Measurements from ENCODE around the gene ARL6IP6. TPM values are rescaled to one million over a fixed set of nuclear protein-coding genes. Genes with fewer than 3 reads are reported as not detected.

Gene ARL6IP6
- total RNA-seq: 21.7 and 31.0 TPM in 2 replicates

DNA sequence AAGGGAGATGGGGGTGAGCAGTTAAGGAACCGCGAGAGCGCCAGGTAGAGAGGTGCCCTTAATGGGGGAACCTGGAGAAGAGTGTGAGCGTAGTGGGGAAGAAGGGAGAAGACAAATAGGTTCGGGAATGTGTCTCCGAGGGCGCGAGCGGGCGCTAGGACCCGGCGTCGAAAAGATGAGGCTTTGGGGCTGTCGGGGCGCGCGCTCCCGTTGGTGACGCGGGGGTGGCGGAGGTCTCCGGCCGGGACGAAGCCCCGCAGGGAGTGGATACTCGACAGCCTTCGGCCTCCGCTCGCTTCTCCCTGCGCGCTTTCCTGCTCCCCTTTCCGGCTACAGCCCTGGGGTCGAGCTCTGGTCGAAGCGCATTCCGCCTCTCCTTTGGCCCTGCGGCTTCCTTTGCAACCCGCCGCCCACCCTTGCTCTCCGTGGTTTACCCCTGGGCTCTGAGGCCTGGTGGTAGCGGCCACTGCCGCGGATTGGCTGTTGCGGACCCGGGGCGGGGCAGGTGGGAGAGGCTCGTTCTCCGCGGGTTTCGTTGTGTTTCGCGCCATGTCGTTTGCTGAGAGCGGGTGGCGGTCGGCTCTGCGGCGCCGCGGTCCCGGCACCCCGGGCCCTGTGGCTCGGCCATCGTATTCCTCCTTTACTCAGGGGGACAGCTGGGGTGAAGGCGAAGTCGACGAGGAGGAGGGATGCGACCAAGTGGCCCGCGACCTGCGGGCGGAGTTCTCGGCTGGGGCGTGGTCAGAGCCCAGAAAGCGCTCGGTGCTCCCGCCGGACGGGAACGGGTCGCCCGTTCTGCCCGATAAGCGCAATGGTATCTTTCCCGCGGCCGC, at the start of gene ARL6IP6:
Gene ARL6IP6, plus strand, starts transcription at position 545 of the 833 bp plus-strand sequence. Its CDS starts 5 bp downstream, at position 550.
- peak; percentile 46 for DNase-seq (ENCODE audit: low read depth, low spot score)

DNA sequence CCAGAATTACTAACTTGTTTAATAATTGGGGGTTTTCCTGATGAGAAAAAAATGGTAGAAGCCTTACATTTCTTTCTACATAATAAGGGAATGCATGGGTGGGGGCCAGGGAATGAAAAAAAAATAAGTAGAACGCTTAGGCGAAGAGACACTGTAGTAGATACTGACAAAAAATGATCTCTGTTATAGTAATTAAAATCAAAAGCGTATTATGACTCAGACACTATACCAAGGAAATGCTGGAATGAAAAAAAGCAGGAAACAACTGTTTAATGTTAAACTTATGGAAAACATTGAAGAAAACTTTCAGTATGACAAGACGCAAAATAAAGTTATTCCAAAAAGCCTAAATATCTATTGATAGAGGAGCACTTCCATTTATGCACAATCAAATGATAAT, 44.1 kb upstream of the ARL6IP6 start:
- no peak for DNase-seq (ENCODE audit: low read depth, low spot score)

DNA sequence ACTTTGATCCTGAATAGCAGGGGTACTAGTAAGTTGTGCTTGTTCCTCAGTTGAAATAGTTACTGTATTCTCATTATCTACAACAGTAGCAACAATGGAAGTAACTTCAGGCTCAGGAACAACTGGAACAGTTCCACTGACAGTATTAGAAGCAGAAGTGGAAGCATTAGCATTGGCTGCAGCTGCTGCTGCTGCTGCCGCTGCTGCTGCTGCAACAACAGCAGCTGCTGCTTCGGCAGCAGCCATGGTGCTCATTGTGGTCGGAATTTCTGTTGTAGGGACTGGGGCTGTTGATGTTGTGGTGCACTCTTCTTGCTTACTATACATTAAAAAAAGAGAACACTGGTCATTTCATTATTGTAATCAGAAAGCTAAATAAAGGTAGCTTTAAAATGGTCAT, 42.0 kb upstream of the ARL6IP6 start:
- no peak for DNase-seq (ENCODE audit: low read depth, low spot score)

DNA sequence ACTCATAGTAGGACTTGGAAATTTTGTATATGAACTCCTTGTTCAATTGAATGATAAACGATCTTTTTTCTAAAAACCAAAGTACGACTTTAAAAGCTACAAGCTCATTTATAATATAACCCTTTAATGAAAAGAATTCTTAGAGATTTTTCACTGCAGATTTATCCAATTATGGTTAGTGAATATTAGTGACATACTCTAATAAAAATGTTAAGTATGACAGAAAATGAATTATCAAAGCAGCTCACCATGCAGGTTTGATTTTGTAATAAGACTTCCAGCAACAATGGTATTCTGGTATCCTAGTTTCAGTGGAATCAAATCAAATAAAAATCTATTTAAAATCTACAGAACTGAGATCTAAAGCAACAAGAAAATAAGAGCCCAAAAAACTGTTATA, 39.6 kb upstream of the ARL6IP6 start:
- no peak for DNase-seq (ENCODE audit: low read depth, low spot score)

DNA sequence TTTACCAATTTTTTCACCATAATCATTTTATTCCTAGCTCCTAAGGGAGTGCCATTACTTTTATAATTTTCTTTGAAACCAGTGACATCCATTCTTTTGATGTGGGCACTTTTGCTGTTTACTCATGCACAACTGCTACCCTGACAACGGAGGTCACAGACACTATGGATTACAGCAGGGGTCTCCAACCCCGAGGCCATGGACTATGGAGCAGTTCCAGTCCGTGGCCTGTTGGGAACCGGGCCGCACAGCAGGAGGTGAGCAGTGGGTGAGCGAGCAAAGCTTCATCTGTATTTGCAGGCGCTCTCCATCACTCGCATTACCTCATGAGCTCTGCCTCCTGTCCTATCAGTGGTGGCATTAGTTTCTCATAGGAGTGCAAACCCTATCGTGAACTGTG, 35.8 kb upstream of the ARL6IP6 start:
- no peak for DNase-seq (ENCODE audit: low read depth, low spot score)

DNA sequence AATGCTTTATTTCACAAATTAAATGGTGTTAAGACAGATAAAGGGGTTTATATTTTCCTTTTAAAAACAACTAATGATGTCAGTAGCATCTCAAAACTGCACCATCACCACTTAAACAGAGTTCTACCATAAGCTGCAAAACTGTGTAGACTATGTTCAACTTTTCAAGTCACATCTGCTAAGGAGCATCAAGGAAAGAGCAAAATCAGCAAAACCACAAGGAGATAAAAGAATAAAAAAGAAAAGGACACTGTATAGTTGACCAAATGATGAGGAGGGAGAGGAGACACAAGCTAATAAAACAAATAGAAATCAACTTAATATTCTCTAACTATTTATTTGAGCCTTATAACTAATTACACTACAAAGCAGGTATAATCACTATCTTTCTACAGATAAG, 35.0 kb upstream of the ARL6IP6 start:
- DNase-seq (ENCODE audit: low read depth, low spot score): no peak

DNA sequence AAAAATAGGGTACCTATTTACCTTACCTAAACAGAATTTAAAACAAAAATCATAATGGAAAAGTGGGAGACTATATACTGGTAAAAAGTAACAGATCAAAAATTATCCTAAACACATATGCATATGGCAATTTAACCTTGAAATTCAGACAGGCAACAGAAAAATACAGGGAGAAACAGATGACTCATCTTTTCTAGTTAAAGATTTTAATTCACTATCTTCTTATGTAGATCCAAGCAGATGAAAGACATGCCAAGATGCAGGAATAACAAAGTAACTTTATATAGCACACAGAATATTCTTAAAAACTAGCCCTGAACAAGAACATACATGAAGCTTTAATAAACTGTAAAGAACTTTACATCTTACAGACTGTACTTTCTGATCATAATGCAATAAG, 32.1 kb upstream of the ARL6IP6 start:
- DNase-seq (ENCODE audit: low read depth, low spot score): no peak

DNA sequence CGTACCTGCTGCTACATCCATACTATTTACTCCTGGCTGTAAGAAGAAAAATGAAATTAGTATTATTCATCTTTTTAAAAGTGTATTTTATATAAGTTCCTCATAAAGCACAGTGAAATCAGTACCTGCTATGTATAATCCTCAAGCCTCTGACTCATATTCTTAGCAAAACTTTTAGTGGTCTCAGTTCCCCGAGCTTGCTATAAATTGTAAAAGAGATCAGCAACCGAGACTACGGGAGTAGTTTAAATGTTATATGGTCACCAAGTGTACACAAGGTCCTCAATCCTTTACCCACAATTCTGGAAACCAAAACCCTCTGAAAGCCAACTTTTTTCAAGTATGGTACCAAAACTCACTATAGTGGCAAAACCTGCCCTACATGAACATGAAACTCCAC, 25.4 kb upstream of the ARL6IP6 start:
- no peak for DNase-seq (ENCODE audit: low read depth, low spot score)

DNA sequence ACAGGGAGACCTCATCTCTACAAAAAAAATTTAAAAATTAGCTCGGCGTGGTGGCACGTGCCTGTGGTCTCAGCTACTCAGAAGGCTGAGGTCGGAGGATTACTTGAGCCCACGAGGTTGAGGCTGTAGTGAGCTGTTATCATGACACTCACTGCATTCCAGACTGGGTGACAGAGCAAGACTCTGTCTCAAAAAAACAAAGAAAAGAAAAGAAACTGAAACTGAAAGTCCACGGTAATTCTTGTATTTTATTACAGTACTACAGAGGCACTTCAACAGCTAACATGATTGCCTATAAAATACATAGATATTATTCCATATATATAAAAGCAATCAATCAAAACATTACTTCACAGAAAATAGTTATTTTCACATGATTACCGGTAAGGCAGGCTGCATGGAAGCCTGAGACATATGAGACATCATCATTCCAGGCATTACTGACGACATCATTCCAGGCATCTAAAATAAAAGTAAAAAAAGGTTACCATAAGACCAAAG, 24.2 kb upstream of the ARL6IP6 start:
- DNase-seq (ENCODE audit: low read depth, low spot score): no peak

DNA sequence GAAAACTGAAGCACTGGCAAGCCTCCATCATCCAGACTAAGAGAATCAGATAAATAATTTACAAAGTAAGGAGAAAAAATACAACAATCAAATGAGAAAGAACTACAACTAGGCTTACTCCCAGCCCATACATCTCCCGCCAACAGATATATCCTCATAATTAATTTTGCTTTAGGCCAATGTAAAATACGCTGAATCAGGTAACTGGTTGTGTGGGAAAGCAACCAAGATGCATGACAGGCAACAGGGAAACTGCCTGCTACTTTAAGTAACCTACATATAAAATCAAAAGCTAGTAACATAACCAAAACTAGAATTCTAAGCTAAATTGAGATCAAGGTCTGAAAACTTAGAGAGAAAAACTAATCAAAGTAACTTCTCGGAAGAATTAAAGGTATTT, 22.7 kb upstream of the ARL6IP6 start:
- DNase-seq (ENCODE audit: low read depth, low spot score): no peak

DNA sequence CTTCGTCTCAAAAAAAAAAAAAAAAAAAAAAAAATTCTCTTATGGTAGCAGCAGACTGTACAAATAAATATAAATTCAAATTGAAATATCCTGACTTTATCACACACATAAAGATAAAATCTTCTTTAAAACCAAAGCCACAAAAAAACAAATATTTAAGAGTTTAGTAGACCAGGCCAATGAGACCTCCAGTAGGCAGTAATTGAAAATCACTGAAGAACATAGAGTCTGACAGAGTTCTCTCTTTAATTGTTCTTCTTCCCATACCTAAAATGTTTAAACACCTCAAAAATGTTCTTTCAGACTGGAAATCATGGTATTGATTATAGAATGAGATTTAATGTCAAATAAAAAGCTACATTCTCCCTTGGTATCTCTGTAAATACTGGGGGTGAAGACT, 21.9 kb upstream of the ARL6IP6 start:
- DNase-seq (ENCODE audit: low read depth, low spot score): no peak

DNA sequence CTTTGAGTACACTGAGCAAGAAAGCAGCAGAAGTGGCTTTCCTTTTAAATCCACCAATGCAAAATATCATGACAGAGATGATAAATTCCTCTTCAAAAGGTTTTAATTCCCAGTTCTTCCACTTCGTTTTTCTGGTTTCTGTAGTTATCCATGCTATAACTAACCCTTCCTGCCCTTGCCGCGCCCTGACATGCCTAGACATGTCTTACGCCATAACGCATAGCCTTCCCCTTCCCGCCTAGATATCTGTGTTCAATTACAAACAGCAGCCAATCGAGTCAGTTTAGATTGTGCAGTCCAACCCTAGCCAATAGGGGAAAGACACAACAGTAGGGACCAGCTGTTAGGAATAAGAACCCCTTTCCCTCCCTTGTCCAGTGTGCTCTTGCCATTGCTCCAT, 17.2 kb upstream of the ARL6IP6 start:
- no peak for DNase-seq (ENCODE audit: low read depth, low spot score)

DNA sequence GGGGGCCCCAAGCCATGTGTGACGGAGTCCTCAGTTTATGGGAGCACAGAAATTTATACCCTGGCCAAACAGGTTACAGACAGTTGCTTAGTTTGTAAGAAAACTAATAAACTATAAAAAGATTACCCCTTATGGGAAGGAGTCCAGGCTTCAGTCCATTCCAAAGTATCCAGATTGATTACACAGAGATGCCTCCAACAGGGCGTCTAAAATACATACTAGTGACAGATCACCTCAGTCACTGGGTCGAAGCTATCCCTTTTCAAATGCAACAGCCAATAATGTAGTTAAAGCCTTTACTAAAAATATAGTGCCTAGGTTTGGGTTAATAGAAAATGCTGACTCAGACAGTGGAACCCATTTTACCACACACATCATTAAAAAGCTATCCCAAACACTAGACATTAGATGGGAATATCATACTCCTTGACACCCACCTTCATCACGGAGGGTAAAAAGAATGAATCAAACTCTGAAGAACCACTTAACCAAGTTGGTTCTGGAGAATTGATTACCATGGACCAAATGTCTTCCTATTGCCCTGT, 11.9 kb upstream of the ARL6IP6 start:
- DNase-seq (ENCODE audit: low read depth, low spot score): no peak

DNA sequence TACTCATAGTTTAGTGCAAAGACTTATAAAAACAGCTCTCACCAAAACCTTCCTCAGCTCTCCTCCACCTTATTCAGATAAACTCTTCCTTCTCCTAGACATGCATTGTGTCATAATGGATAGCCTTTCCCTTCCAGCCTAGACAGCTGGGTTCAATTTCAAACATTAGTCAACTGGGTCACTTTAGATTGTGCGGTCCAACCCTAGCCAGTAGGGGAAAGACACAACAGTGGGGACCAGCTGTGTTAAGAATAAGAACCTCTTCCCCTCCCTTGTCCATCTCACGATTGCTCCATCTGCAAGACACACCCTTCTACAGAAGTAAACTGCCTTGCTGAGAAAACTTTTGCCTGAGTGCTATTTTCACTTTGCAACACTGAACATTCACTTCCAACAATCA, 9.7 kb upstream of the ARL6IP6 start:
- no peak for DNase-seq (ENCODE audit: low read depth, low spot score)

DNA sequence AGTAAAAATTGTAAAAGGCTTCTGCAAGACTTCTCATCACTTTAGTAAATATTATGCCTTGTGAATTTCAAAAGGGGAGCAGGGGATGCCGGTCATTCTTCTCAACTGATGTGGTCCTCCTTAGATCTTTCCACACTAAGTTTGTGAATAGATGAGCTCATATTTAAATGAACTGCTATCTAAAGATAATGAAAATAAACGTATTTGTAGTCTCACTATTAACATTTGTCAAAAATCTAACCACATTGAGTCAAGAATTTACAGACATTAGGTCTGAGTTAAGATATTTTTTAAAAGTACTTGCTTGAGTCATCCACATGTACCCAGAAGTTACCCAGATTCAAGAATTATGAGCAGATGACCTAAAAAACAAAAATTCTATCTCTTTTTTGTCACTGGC, 7.7 kb upstream of the ARL6IP6 start:
- DNase-seq (ENCODE audit: low read depth, low spot score): no peak

DNA sequence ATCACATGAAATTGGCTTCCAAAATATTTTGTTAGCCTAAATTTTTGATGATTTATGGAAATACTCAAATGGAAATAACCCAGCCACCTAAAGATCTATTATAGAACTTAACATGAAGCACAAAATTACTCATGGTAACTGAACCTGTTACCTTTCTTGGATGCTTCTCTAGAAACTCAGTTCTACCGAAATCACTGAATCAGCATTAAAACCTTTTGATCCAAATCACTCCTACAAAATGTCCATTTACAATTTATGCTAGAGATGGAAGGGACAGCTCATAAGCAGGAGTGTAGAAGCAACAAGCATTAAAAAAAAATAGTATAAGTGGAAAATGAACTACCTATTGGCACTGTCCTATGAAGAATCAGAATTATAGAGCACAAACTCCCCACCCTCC, 3.3 kb upstream of the ARL6IP6 start:
- DNase-seq (ENCODE audit: low read depth, low spot score): no peak

DNA sequence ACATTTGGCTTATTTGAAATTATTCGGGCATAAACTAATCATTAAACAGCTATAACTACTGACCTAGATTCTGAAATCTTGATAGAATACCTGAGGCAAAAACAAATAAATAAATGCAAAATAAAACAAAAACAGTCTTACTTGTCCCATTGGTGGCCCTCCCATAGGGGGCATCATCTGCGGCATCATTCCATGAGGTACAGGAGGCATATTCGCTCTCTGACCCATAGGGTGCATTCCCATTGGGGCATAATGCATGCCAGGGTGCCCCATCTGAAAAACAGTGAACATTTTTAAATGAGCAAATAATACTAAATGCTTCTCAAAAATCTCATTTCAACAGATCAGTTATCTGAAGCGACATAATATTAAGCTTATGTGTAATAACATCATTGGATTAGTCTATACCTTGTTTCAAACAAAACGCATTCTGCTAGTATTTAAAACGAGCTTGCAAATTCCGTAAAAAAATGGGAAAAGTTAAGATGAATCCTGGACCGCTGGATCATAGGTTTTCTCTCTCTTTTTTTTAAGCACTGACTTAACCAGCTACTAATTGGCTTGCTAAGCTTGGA, 2.5 kb upstream of the ARL6IP6 start:
- DNase-seq (ENCODE audit: low read depth, low spot score): no peak

DNA sequence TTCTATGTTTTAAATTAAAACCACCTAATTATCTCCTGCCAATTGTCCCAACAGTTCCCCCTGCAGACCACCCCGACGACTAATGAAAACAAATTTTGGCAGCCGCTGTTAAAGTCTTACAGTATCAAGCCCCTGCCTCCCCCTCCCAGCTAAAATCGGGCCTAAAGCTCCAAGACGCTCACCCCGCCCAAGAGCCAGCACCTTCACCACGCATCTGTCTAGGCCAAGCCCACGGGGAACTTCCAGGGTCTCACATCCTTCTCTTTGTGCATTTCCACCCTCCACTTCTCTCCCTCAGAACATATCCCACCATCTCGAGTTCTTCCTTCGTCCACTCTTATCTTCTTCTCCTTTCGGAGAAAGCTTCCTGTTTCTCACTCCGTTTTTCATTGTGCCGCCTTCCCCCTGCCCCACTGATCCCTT, 1.6 kb upstream of the ARL6IP6 start:
- no peak for DNase-seq (ENCODE audit: low read depth, low spot score)

DNA sequence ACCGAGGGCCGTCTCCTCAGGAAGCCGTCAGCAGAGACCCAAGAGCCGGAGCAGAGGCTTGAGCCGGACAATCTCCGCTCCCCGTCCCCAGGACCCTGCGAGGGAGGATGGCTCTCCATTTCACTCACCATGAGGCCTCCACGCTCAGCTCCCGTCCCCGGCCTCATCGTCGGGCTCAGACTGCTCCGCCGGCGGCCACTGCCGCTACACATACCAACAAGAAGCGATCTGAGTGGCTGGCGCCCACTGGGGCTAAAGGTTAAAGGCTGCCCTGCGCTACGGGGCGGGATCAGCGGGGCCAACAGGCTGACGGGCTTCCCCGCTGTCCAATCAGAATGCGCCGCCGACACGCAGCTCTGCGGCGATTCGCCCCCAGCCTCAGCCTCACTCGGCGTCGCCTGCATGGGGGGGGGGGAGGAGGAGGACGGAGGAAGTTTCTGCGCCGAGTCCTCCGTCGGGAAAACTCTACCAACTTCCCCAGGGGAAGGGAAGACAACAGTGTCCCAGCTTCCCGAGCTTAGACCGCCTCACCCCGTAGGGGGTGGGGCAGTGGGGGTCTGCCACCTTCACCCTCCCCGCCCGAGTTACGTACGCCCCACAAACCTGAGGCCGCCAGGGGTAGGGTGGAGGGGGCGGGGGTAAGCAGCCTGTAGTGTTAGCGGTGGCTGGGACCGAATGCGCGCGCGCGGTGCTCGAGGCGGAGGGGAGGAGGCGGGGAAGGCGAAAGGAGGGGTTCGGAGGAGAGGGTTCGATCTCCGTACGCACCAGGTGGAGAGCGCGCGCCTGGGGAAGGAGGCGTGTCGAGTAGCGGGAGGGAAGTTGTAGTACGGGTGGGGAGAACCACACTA, 968 bp upstream of the ARL6IP6 start, which contains the start of gene PRPF40A:
Gene PRPF40A, minus strand, starts transcription at position 234 of the 848 bp plus-strand sequence. Its CDS starts 22 bp downstream, at position 212.
- peak; percentile 95 for DNase-seq (ENCODE audit: low read depth, low spot score)

DNA sequence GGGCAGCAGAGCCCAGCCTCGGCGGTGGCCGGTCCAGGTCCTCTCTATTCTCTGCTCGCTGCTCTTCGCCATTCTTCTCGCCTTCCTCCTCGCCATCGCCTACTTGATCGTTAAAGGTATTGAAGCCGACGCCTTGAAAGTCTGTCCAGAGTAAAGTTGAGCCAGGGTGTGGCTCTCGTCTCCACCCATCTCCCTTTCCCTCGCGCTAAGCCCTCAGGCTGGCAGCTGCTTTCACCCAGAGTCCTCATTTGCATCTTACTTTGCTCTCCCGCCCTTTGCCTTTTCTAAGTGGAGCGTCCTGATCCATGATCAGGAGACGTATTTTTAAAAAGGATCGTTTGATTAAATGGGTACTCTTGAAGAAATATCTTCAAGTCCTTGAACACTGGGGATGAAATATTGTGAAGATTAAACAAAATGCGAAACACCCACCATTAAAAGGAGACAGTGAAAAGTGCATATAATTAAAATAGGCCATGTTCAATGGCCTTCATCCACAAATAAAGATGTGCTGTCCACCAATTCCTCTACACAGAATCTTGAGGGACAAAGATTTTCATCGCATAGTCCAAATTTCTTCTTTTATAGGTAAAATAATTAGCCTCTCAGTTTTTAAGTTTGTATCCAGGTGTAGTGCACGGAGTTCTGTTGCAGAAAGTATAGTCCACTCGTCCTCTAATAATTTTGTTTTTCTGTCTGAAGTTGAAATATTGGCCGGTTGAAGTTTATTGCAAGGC, 657 bp downstream of the ARL6IP6 start:
- DNase-seq (ENCODE audit: low read depth, low spot score): no peak

DNA sequence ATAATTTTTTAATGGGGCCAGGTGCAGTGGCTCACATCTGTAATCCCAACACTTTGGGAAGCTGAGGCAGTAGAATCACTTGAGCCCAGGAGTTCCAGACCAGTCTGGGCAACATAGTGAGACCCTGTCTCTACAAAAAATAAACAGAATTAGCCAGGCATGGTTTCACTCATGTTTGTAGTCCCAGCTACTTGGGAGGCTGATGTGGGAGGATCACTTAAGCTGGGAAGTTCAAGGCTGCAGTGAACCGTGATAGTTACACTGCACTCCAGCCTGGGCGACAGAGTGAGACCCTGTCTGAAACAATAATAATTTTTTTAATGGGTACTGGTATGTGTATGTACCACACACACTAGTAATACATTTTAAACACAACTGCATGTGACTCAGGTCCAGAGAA, 2.4 kb downstream of the ARL6IP6 start:
- DNase-seq (ENCODE audit: low read depth, low spot score): no peak
